ENCODE data around the gene FOXP1. TPM values are rescaled to one million over a fixed set of nuclear protein-coding genes. Genes with fewer than 3 reads are reported as not detected.

FOXP1 gene
- total RNA-seq, 4 donors from 2014 or later, result 103 to 173 (median 140) TPM

- Histone ChIP-seq H3K27ac (peak overlapping the region in 1 of 4 donors; percentile 23), H3K4me3 (no peak overlapping the region), H3K36me3 (no peaks in the 10 kb centered on the region), H3K27me3 (no peaks in the 10 kb centered on the region), H3K9me3 (no peaks in the 10 kb centered on the region), H3K4me1 (peaks cover 0 to 7% (median 0%) of the 10 kb centered on the region in 4 donors)
- DNase-seq, result no peak
- no peak for TF ChIP-seq POLR2A (IDR thresholded peaks at IDR 0.05)
- TF ChIP-seq CTCF (IDR thresholded peaks at IDR 0.05), result peak in 1 of 6 experiments; percentile 3
These were observed 325.4 kb downstream of the FOXP1 start for GRCh38 chr3:71258116-71258515.

- Histone ChIP-seq H3K27ac (peak overlapping the region in 1 of 4 donors; percentile 41), H3K9me3 (no peaks in the 10 kb centered on the region), H3K36me3 (no peaks in the 10 kb centered on the region), H3K27me3 (no peaks in the 10 kb centered on the region), H3K4me1 (peaks cover 0 to 7% (median 0%) of the 10 kb centered on the region in 4 donors), H3K4me3 (no peak overlapping the region)
- no peak for DNase-seq
- TF ChIP-seq CTCF (IDR thresholded peaks at IDR 0.05), result no peak
- no peak for TF ChIP-seq POLR2A (IDR thresholded peaks at IDR 0.05)
These were observed 328.0 kb downstream of the FOXP1 start for GRCh38 chr3:71255498-71255897.

- H3K27ac ChIP-seq, result peak overlapping the region in 3 of 4 donors; percentile 23 to 62 (median 41)
- H3K4me3 ChIP-seq, result no peak overlapping the region
- H3K27me3 ChIP-seq, result no peaks in the 10 kb centered on the region
- peak in 1 of 3 donors; percentile 53 for DNase-seq
- no peaks in the 10 kb centered on the region for H3K36me3 ChIP-seq
- TF ChIP-seq POLR2A (IDR thresholded peaks at IDR 0.05) (no peak), CTCF (IDR thresholded peaks at IDR 0.05) (no peak)
- no peaks in the 10 kb centered on the region for H3K9me3 ChIP-seq
- H3K4me1 ChIP-seq, result peaks cover 0 to 7% (median 0%) of the 10 kb centered on the region in 4 donors
These were observed 329.1 kb downstream of the FOXP1 start for GRCh38 chr3:71254281-71255057.

- H3K4me1 ChIP-seq, result no peaks in the 10 kb centered on the region
- H3K27ac ChIP-seq, result no peak overlapping the region
- TF ChIP-seq POLR2A (IDR thresholded peaks at IDR 0.05) (no peak), CTCF (IDR thresholded peaks at IDR 0.05) (no peak)
- no peak for DNase-seq
- H3K9me3 ChIP-seq, result no peaks in the 10 kb centered on the region
- H3K27me3 ChIP-seq, result no peaks in the 10 kb centered on the region
- no peak overlapping the region for H3K4me3 ChIP-seq
- H3K36me3 ChIP-seq, result no peaks in the 10 kb centered on the region
These were observed 330.4 kb downstream of the FOXP1 start for GRCh38 chr3:71253169-71253568.

GRCh38 chr3:71252466-71252865 is 331.1 kb downstream of the FOXP1 start:
- H3K27ac ChIP-seq, result no peak overlapping the region
- no peak for DNase-seq

More at GRCh38 chr3:71252466-71252865, 331.1 kb downstream of the FOXP1 start:
- Histone ChIP-seq H3K4me3 (no peak overlapping the region), H3K27me3 (no peaks in the 10 kb centered on the region), H3K36me3 (no peaks in the 10 kb centered on the region), H3K9me3 (no peaks in the 10 kb centered on the region), H3K4me1 (no peaks in the 10 kb centered on the region)
- no peak for TF ChIP-seq POLR2A (IDR thresholded peaks at IDR 0.05)
- TF ChIP-seq CTCF (IDR thresholded peaks at IDR 0.05), result no peak
